Stimulated activated CD4-positive, alpha-beta T cell treated with anti-CD3 and anti-CD28 coated beads, Interleukin-12 subunit alpha, Interleukin-12 subunit beta, amount 100 ng/mL, for 48 hours (primary cell): ENCODE data around the gene FAM228A.
"Not testable (repeated sequence)": the region's sequence is repeated elsewhere in the genome, so short reads cannot be mapped to it uniquely, and the experiment has no call there.

ENCODE experiments used
- DNase-seq, 3 donors: peaks; one replicate each; pipeline ENCODE4 v3.0.0-alpha.2; 2020; ENCODE audit warnings: low read depth in 2 of 3, low spot score in 1 of 3

The FAM228A gene

GRCh38 chr2:24174851-24175277 lies at the start of gene FAM228A:
FAM228A (plus strand) TSS chr2:24175053; CDS start chr2:24175481, 428 bp downstream.
- DNase-seq, result no peak

GRCh38 chr2:24125956-24126355 lies 48.9 kb upstream of the FAM228A start:
- DNase-seq, result no peak

- no peak for DNase-seq
Measured at GRCh38 chr2:24132543-24132942, 42.3 kb upstream of the FAM228A start.

- not testable (repeated sequence) for DNase-seq
Measured at GRCh38 chr2:24140305-24140704, 34.5 kb upstream of the FAM228A start.

- DNase-seq, result no peak
Measured at GRCh38 chr2:24147364-24147763, 27.5 kb upstream of the FAM228A start.

- no peak for DNase-seq
Measured at GRCh38 chr2:24152413-24153197, 22.2 kb upstream of the FAM228A start.

DNA sequence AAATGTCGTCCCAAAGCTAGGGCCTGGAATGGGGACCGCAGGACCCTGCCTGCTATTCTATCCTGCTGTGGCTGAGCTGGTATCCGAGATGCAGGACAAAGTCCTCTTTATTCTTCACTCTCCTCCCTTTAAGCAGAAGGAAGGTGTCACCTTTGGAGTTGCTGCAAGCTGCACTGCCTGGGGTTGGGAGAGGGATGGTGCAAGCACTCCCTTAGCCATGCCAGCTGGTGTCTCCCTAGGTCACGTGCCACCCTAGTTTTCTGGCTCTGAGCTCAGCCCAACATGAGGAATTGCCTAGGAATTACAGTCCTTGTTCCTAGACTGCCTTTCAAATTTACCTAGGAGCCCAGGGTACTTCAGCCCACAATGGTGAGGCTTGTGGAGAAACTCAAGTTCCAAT lies 21.4 kb upstream of the FAM228A start:
- no peak for DNase-seq

DNA sequence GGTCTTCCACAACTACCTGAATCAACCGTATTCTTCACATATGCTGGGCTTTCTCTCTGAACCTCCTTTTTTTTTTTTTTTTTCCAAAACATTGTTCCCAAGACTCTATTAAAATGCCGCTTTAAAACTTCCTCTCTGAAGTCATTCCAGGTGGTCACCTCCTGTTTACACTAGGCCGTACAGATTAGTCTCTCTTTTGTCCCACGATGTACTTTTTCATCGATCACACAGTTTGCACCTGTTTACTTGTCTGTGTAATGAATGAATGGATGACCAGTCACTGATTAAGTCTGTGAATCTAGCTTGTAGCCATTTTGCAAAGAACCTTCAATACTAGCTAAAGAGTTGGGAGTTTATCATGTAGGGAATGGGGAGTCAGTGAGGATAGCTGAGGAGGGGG lies 16.7 kb upstream of the FAM228A start:
- no peak for DNase-seq

DNA sequence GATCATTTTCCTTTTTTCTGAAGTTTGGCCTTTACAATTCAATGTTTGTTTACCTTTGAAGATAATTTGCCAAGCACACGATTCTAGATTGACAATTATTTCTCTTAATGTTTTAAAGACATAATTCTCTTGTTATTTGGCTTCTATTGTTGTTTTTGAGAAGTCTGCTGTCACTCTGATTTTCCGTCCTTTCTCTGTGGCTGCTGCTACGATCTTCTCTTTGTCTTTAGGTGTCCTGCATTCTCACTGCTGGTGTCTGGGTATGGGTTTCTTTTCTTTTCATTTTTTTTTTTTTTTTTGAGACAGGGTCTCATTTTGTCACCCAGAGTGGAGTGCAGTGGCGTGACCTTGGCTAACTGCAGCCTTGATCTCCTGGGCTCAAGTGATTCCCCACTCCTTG lies 15.1 kb upstream of the FAM228A start:
- DNase-seq, result no peak

DNA sequence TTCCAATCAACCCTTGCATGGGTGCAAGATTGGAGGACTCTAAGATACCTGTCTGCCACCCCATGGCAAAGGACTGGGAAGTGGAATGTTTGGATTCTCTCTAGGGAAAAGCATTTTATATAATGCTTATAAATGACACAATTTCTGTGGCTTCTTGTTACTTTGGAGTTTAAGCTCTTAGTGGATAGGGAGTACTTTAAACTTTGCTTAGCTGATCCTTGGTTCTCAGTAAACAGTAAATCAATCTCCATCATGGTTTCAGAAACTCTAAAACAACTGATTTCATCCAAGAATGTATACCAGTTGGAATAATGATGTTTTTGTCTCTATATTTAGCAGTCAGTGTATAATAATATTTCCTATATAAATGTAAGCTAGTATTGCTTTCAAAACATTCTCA lies 14.1 kb upstream of the FAM228A start:
- no peak for DNase-seq

DNA sequence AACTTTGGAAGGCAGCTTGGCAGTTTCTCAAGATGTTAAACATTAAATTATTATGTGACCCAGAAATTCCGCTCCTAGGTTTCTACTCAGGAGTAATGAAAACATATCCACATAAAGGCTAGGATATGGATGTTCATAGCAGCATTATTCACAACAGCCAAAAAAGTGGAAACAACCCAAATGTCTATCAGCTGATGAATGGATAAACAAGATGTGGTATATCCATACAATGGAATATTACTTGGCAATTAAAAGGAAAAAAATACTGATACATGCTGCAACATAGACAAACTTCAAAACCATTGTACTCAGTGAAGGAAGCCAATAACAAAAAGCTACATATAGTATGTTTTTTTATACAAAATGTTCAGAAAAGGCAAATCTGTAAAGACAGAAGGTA lies 12.4 kb upstream of the FAM228A start:
- no peak for DNase-seq

DNA sequence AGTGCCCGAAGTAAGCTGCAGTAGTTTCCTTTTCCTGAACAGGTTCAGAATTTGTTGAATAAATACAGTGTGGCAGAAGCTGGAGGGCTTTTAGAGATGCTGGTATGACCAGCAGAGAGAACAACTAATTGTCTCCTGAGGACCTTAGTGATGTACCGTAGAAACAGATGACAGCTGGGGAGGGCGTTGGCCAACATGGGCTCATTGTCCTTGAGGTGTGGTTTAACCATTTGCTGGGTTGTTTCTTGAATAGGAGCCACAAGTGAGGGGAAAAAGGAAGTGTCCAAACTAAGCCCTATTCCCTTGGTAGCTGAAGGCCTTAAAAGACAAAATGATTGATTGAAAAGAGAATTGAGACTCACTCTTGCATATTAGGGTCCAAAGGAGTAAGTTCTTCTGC lies 11.7 kb upstream of the FAM228A start:
- no peak for DNase-seq

GRCh38 chr2:24163601-24164000 lies 11.3 kb upstream of the FAM228A start:
- no peak for DNase-seq

DNA sequence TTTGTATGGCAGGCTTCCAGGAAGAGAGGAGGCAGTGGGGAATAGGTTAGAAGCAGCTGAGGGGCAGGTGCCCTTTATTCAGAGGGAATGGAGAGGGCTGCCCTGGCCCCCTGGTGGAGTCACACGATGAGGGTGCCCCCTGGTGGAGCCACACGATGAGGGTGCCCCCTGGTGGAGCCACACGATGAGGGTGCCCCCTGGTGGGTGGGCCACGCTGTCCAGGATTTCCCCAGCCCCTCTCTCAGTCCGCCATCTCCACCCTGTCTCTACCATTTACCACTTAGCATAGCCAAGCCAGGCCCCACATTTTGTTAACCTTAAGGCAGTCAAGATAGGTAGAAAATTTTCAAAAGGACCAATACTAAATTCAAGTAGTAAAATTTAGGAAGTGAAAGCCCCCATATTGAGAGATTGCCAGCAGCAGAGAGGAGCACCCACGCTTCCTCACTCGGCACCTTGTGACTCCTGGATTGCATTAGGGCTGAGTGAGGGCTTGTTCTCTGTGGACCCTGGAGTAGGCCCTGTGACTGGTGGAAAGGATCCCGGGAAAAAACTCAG lies 10.4 kb upstream of the FAM228A start:
- DNase-seq, result peak; percentile 4 to 24 (median 24)

DNA sequence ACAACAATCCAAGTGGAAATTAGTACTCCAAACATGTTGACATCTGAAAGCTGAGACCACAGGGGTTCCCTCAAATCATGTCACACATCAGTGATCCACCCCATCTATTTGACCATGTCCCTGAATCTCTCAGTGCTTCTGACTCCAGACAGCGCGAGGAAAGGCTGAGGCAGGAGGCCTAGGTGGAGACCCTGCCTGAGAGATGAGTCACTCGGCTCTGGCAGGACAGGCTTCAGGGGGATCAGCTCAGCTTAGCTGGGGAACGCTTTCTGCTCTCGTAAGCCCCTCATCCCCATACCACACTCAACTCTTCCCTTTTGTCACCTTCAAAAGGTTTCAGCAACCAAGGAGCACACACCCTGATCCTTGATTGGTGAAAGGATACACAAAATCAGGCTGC lies 5.8 kb upstream of the FAM228A start:
- no peak for DNase-seq

- no peak for DNase-seq
Measured at GRCh38 chr2:24175631-24176187, 856 bp downstream of the FAM228A start.

DNA sequence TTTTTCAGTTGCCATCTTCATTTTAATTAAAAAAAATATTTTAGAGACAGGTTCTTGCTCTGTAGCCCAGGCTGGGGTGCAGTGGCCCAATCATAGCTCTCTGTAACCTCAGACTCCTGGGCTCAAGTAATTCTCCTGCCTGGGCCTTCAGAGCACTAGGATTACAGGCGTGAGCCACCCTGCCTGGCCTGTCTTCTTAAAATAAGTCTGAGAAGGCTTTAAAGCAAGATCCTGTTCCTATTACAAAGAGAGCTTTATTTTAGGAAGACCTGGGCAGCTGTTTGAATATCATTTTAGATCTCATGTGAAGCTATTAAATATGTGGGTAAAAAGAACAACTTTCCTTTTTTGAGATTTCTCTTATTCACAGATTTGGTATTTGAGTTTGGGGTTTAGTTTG lies 1.5 kb downstream of the FAM228A start:
- no peak for DNase-seq

- DNase-seq, result no peak
Measured at GRCh38 chr2:24179683-24180082, 4.8 kb downstream of the FAM228A start.

DNA sequence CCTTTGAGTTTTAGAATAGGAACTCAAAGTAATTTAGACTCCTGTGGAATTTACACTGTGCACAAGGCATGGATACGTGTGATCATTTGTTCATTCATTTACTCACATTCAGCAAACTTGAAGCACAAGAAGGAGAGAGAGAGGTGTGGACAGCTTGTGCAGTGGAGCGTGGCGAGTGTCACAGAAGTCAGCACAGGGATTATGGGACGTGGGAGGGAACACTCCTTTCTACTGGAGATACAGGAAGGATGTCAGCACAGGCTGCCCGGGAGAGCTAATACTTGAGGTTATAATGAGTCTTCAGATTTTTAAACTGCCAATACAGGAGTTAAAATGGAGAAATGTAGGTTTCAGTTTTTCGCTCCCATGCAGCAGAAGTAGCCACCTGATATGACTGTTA lies 7.0 kb downstream of the FAM228A start:
- DNase-seq, result no peak

GRCh38 chr2:24182507-24182906 lies 7.7 kb downstream of the FAM228A start:
- DNase-seq, result no peak

GRCh38 chr2:24183366-24184069 lies 8.7 kb downstream of the FAM228A start:
- no peak for DNase-seq

DNA sequence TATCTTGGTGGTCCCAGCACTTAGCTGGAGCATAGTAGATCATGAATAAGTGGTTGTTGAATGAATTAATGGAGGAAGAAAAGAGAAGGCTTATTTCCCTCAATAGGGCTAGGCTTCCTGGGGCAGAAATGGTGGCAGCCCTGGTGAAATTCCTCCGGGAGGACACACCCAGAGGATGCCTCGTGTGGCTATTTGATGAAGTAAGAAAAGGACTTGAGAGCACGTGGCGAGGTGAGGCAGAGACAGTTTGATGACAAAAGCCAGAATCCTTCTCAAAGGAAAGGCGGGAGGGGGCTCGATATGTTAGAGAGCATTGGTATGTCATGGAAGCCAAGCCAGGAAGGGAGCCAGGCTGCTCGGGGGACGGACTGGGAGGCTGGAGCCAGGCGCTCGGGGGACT lies 14.7 kb downstream of the FAM228A start:
- DNase-seq, result no peak
